Stimulated activated CD4-positive, alpha-beta T cell treated with anti-CD3 and anti-CD28 coated beads, Interleukin-1b, Interleukin-23, amount 100 ng/mL, for 4 hours (primary cell): ENCODE results near the gene OR5D14.

Experiments
- DNase-seq, 2 donors: peaks; one replicate each; pipeline ENCODE4 v3.0.0-alpha.2; 2020; ENCODE audit warnings: low read depth in 2 of 2

Gene OR5D14

GRCh38 chr11:55795256-55795655 lies at the start of gene OR5D14:
Gene OR5D14 (plus strand): TSS chr11:55795556. CDS start chr11:55795556, 0 bp downstream.
- DNase-seq: no peak

GRCh38 chr11:55773138-55773537 lies 22.2 kb upstream of the OR5D14 start, which contains the start of gene OR5D13:
Gene OR5D13 (plus strand): TSS chr11:55773438. CDS start chr11:55773438, 0 bp downstream.
- DNase-seq: no peak

GRCh38 chr11:55791606-55792005 lies 3.8 kb upstream of the OR5D14 start:
- no peak for DNase-seq

- DNase-seq: no peak
Measured at GRCh38 chr11:55793321-55793720, 2.0 kb upstream of the OR5D14 start.

DNA sequence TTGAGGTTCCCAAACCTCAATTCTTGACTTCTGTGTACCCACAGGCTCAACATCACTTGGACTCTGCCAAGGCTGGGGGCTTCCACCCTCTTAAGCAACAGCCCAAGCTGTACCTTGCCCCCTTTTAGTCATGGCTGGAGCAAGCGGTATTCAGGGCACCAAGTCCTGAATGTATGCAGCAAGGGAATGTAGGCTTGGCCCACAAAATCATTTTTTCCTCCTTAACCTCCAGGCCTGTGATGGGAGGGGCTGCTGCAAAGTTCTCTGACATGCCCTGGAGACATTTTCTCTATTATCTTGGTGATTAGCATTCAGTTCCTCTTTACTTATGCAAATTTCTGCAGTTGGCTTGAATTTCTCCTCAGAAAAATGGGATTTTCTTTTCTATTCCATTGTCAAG lies 10.9 kb downstream of the OR5D14 start:
- DNase-seq: no peak

DNA sequence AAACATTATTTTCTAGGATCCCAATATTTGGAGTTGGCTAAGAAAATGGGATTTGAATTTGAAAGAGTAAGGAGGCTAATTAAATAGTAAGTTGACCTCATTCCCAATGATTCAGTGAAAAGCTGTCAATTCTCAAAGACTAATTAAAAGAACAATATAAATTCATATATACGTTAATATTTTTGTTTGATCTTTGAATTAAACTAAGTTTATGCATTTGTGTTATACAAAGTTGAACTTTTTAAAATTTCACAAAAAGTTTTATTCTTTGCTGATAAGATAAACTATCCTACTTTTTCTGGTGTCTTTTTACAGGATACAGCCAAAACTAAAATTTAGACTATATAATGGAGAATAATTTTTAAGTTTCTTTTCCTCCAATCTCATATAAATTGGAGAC lies 15.7 kb downstream of the OR5D14 start, which contains the start of gene OR5L1:
OR5L1 (plus strand) TSS at position 301 of the 400 bp plus-strand sequence. CDS start 100 bp downstream, outside the sequence.
- DNase-seq: no peak

DNA sequence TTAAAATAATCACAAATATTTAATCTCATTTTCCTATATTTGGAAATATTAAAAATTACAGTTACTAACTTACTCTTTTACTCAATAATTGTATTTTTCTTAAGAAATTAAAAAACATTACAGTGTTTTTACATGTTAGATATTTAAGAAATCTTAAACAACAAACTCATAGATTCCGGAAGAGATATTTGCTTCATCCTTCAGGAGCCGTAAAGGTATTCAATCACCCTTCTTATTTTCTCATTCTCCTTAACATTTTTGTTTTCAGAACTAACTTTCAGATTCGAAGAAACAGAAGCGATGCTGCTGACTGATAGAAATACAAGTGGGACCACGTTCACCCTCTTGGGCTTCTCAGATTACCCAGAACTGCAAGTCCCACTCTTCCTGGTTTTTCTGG lies 24.0 kb downstream of the OR5D14 start, which contains the start of gene OR5D18:
OR5D18 (plus strand) TSS at position 301 of the 400 bp plus-strand sequence; CDS start at position 301, 0 bp downstream.
- DNase-seq: no peak

- DNase-seq: no peak
Measured at GRCh38 chr11:55826919-55827318, 31.6 kb downstream of the OR5D14 start, which contains the start of gene OR5L2. Gene OR5L2 (plus strand): TSS chr11:55827219. CDS start chr11:55827219, 0 bp downstream.

DNA sequence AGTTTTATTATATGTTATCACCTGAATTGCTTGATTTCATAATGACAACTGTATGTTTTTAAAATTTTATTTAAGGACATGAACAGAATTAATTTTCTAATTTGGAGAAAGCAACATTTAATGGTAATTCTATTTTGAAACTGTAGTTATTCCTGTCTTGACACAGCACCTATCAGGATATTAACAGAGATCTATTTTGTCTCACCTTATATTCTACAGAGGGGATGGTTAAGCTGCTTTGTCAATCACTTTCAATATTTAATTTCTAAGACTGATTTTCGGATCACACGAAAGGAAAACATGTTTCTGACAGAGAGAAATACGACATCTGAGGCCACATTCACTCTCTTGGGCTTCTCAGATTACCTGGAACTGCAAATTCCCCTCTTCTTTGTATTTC lies 43.1 kb downstream of the OR5D14 start, which contains the start of gene OR5D16:
OR5D16 (plus strand) TSS at position 301 of the 400 bp plus-strand sequence; CDS start at position 301, 0 bp downstream.
- no peak for DNase-seq
